ENCODE results near the gene SAMD14.
A peak's percentile ranks its signal among the peaks of the same experiment; 100 is the strongest.

SAMD14 gene

GRCh38 chr17:50165066-50165465 lies 35.1 kb upstream of the SAMD14 start:
- no peak for DNase-seq

DNA sequence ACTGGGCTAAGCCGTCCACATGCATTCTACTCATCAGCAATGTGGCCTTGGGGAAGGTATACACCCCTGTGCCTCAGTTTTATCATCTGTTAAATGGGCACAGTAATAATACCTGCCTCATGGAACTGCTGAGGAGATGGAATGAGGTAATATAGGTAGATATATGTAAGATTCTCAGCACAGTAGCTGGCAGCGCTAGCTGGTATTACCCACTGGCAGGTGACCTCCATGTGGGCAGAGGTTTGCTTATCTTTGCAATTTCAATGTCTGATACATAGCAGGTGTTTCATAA lies 34.7 kb upstream of the SAMD14 start:
- DNase-seq: no peak

- no peak for DNase-seq
Observed at GRCh38 chr17:50163843-50164696, 34.1 kb upstream of the SAMD14 start.

GRCh38 chr17:50162466-50163254 lies 32.7 kb upstream of the SAMD14 start:
- DNase-seq: no peak

GRCh38 chr17:50161911-50162288 lies 31.9 kb upstream of the SAMD14 start:
- DNase-seq: no peak

DNA sequence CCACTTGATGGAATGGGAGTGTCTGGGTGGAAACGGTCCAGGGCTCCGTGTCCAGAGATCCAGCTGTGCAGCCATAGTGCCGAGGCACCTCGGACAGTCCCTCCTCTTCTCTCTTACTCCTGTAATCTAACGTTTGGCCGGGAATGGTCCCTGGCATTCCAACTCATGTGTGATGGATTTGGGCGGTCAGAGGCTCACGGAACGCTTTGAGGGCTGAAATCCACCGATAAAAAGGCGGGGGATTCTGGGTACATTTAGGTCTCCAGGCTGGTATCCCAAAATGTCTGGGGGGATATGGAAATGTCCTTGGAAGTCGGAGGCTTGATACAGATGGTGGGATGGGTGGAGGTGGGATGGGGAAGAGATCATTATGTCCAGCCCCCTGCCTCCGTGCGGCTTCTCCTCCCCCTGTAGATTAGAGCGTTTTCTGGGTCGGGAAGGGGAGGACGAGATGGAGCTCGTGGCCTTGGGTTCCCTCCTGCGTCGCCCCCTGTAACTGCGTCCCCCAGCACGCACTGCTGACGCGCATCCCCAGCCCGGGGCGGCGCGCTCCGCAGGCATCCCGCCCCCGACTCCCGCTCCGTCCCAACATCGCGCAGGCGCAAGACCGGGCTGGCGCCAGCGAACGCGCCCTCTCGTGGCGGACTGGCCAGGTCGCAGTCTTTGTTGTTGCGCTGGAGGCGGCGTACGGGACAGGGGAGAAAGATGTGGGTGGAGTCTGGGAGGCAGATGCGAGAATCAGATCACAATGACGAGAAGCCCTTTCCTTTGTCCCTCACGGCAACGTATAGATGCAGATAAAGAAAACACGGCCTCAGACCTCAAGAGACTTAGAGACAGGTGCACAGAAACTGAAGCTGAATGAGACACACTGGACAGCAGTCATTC lies 31.3 kb upstream of the SAMD14 start:
- DNase-seq: peak; percentile 96

DNA sequence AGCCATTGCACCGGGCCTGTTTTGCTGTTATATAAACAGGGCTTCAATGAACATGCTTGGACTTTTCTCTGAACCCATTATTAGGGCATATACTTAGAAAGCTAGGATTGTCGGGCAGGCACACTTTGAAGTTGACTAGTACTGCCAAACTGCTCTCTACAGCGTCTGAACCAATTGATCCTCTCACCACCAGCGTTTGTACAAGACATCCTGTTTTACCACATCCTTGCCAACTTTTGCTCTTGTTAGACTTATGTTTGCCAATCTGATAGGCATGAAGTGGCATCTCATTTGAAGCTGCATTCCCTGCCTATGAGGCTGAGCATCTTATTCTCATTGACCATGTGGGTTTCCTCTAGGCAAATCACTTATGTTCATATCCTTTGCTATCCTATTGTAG lies 27.9 kb upstream of the SAMD14 start:
- no peak for DNase-seq

DNA sequence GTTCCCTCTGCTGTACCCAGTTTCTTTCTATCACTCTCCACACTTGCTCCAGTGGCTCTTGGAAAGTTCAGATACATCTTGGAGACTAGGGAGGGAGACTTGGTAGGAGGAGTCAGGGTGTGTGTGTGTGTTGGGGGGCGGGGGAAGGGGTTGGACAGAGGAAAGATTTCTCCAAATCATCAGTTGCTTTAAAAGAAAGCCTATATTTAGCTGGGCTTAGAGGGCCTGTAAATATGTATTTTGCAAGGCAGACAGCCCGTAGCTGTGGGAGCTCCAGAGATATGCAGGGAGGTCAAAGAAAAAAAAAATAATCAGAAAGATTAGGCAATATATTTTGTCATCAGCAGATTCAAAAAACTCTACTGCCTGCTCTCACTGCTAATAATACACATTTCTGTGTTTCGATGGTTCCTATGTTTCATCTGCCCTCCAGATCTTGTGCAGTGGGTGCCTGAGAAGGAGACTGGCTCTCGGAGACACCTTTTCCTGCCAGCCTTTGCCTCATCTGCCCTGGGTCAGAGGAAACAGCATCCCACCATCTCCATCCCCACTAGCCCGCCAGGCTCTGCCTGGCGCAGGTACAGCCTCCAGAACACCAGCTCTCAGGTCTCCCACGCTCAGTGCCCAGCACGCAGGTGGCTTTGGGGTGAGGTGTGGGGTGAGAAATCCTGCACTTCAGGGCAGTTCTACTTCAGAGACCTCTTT lies 25.3 kb upstream of the SAMD14 start:
- no peak for DNase-seq

GRCh38 chr17:50154604-50155003 lies 24.6 kb upstream of the SAMD14 start:
- no peak for DNase-seq

DNA sequence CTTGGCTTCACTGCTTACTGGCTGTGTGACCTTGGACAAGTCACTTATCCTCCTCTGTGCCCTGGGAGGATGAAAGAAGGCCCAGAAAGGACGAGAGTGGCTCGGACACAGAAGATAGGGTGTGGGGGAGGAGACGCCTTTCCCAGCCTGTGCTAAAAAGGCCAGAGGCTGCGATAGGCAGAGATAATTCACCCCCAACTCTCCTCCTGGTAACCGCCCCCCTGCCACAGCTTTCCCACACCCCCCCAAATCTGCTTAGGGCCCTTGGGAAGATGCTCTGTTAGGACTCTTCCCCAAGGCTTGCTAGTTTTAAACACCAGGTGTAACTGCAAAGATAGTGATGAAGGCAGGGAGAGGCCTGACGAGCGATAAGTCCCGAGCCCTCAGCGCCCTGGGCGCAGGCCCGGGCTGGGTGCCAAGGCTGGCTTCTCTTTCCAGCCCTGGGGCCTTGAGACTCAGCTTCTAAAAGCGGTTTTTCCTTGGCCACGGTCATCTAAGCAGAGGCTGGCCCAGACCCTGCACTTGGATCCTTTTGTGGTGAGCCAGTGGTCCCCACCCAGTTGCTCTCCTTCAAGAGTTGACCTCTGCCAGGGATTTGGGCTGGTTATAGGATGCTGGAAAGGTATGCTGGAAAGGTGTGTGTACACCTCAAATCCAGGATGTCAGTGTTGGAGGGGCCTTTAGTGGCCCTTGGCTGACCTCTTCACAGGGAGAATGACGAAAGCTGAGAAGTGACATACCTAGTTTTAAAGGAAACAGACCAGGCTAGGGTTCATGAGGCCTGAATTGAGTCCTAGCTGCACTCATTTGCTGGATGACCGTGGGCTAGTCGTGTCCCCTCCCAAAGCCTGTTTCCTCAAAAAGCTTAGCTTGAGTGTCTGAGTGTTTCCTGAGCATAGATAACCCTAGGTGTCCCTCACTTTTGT lies 24.0 kb upstream of the SAMD14 start:
- no peak for DNase-seq

GRCh38 chr17:50152736-50153135 lies 22.8 kb upstream of the SAMD14 start:
- DNase-seq: no peak

DNA sequence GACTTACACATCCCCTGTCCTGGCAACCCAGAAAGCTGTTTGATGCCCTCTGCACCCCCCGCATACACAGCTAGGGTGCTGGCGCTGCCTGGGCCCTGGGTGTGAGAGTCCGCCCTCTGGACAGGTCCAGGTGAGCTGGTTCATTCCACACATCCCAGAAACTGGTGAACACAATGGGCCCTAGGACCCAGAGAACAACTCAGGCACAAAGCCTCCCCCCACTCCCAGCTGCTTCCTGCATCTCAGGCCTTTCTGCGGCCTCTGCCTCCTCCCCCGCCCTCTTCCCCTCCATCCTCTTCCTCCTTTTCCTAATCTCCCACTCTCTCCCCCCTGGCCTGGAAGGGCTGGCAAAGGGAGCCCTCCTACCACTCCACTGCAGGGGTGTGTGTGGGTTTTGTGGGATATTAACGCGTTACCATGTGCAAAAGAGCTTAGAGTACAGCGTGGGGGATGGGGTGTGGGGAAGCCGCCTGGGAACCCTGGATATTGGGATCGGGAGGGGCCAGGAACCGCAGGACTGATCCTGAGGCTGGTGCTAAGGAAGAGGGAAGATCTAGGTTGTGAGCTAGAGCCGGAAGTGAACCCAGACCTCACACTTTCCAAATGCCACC lies 22.1 kb upstream of the SAMD14 start:
- peak; percentile 68 for DNase-seq

GRCh38 chr17:50151041-50151936 lies 21.3 kb upstream of the SAMD14 start:
- DNase-seq: peak; percentile 94

DNA sequence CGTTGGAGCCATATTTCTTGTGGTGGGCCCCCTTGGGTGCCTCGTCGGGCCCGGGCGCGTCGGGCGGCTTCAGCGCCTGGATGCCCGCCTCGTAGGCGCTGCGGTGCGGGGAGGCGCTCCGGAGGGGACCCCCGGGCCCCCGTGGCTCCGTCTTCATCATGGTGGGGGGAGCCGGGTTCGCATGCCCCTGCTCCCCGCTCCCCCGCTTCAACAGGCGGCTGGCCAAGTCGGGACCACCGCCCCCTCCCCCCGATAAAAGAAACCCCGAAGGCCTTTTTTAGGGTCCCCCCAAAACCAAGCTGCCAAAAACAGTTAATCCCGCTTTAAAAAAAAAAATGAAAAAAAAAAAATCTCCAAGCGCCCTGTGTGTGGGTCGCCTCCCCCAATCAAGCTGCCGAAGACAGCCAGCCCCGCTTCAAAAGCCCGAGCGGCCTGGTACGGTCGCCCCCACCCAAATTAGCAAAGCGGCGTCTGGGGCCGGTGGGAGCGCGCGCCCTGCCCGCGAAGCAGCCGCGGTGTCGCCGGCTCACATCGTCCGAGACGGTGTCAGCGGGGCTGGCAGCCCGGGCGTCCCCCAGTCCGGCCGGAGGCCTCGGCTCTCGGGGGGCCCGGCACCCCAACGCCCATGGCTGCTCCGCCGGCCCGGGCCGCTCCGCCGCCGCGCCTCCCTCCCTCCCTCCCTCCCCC lies 20.5 kb upstream of the SAMD14 start, which contains the start of gene PPP1R9B:
TSS of gene PPP1R9B (minus strand) at position 324 of the 687 bp plus-strand sequence. CDS start at position 160, 164 bp downstream.
- DNase-seq: no peak

GRCh38 chr17:50149417-50150353 lies 19.7 kb upstream of the SAMD14 start:
- DNase-seq: peak; percentile 66

- no peak for DNase-seq
Observed at GRCh38 chr17:50149091-50149416, 19.1 kb upstream of the SAMD14 start.

DNA sequence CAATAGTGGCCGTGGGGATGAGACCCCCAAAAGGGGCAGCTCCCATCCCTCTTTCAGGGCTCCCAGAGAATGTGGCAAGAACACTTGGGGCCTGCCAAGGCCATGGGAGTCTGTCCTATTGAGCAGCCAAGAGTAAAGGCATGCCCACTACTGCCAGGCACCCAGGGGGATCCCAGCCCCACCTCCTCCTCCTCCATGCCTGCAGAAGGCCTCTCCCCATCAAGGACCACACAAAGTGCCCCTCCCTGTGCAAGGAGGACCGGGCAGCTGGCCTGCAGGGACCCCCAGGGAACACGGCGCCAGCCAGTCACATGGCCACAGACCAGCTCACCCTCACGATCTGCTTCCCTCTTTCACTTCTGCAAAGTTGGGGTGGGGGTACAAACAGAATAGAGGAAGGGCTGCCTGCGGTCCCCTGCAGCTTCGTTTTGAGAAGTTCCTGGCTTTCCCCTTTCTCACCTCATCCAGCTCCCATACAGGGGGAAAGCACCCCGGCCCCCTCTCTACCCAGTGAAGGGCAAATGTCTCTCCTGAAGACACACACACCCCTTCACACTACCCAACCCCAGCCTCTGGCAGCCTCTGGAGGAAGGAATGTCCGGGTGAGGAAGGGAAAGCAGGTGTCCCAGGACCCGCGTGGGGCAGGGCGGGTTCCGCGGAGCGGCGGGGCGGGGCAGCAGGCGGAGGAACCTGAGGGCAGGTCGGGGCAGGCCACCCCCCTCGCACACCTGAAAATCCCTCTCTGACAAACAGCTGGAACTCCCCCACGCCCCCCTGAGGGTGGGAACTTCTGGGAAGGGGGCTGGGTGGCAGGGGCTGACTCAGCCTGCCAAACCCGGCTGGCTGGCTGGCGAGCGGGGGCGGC lies 18.5 kb upstream of the SAMD14 start:
- DNase-seq: peak; percentile 87
